HG03066 (cell line): ENCODE results near the gene SLC1A1.
"Not testable (repeated sequence)": the region's sequence is repeated elsewhere in the genome, so short reads cannot be mapped to it uniquely, and the experiment has no call there.

Experiments
- ATAC-seq: cut with Tn5 transposase; IDR thresholded peaks from one replicate; pipeline ENCODE4 v1.9.1; 2021; ENCODE audit warnings: low read depth; ENCODE audit not compliant: unreplicated experiment

Gene SLC1A1

GRCh38 chr9:4503103-4503502 lies 12.8 kb downstream of the SLC1A1 start:
- no peak for ATAC-seq

DNA sequence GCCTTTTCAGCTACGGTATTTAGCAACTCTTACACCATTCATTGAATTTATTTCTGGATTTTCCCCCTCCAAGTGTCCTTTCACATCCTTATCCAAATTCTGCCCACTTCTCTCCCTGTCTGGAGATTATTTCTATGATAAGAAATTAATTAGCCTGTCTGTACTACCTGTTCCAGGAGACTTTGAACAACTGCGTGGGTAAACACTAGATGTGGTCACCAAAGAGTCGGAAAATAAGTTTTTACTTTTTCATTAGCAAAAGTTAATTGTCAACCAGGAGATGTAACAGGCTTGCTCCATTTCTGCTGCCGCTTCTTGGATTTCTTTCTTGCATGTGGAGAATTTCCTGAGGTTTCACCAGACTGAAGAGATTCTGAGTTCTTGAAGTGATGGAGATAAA lies 14.0 kb downstream of the SLC1A1 start:
- no peak for ATAC-seq

GRCh38 chr9:4506490-4506889 lies 16.2 kb downstream of the SLC1A1 start:
- ATAC-seq = no peak

DNA sequence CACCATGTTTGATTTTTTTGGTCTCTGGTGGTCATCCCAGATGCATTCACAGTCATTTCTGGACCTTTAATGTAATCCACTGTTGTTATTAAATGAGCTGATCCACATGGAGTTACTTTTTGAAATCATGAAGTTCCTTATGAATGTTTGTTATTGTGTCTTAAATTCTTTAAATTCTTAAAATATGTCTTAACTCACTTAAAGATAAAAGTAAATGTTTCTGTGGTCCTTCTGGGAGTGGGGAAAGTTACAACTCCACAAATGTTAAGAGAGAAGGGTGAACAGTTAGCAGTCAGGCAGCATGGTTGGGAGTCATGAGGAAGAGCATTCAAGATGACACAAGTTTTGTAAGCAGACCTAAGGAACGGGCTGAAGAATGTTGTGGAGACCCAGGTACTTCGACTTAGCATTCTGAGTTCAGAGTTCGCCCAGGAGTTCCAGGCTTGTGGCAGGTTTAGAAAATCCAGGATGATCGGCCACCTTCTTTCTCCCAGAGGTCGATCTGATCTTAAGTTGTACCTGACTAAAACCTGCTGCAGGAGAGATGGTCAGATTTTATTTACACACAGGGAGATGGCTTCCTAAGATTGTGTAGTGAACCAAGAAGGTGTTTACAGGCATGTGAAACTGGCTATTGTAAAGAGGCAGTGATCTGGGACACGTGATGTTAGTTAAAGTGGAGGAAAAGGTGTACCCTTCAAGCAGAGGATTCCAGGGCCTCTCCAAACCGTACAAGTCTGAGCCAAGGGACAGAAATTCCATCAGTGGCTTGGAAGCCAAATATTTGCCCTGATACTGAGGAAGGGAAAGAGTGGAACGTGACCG lies 17.2 kb downstream of the SLC1A1 start:
- no peak for ATAC-seq

GRCh38 chr9:4508246-4508906 lies 18.1 kb downstream of the SLC1A1 start:
- no peak for ATAC-seq

- ATAC-seq = no peak
Observed at GRCh38 chr9:4508907-4509589, 18.8 kb downstream of the SLC1A1 start.

GRCh38 chr9:4509590-4509984 lies 19.3 kb downstream of the SLC1A1 start:
- no peak for ATAC-seq

DNA sequence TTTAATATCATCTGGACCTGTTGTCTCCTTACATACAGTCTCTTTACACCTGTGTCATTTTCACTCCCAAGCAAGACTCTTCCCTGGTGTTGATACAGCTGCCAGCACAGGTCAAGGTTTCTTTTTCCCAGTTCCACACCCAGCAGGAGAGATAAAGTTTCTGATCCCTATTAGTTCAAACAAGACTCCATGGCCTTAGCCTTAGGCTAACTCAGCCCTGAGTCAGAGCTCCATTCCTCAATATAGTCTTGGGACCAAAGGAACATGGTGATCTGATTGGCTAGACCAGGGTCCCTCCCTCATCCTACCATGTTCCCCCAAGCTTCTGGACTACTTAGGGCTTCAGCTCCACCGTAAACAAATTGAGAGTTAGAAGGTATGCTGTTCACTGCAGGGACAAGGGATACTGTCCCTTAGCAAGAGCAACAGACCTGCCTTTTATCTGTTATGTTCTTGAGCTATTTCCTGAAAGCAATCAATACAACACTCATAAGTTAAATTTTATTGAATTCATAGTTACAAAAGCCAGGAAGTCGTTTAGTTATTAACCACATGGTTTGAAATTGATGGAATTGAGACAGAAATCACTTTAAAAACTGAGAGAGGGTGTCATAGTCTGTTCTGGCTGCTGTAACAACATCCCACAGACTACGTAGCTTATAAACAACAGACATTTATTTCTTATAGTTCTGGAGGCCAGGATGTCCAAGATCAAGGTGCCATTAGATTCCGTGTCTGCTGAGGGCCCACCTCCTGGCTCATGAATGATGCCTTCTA lies 20.5 kb downstream of the SLC1A1 start:
- ATAC-seq = no peak

GRCh38 chr9:4514252-4515128 lies 24.2 kb downstream of the SLC1A1 start:
- no peak for ATAC-seq

DNA sequence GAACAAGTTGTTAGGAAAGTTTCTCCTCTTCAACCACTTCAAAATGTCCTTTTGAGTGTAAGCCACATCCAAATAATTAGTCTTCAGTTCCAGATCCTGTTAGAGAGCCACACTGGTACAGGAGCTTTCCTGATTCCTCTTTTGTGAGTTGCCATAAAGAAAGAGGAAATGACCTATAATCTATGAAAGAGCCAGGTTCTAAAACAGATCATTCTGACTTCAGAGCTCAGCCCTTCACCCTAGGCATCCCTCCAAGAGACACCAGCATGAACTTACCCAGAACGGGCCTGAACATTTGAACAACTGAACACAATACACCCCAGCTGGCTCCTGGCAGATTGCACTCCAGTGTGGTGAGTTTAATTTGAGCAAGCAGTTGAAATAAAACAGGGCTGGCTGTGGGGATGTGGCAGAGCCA lies 25.7 kb downstream of the SLC1A1 start:
- peak; percentile 43 for ATAC-seq

- ATAC-seq = no peak
Observed at GRCh38 chr9:4517274-4517673, 27.0 kb downstream of the SLC1A1 start.

DNA sequence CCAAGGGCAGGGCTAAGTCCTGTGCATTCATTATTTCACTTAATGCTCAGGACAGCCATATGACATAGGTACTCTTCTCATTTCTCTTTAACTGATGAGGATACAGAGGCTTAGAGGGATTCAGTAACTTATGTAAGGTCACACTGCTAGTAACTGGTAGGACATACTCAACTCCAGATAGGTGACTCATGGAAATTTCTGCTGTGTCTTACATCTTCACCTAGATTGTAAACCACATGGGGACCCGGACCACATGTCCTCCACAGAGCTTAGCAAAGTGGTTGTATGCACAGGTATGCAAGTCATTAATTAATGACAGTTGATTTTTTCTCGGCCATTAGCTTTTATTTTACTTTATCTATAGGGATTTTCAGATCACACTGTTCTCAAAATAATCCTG lies 29.3 kb downstream of the SLC1A1 start:
- no peak for ATAC-seq

- ATAC-seq = no peak
Observed at GRCh38 chr9:4520055-4520454, 29.8 kb downstream of the SLC1A1 start.

DNA sequence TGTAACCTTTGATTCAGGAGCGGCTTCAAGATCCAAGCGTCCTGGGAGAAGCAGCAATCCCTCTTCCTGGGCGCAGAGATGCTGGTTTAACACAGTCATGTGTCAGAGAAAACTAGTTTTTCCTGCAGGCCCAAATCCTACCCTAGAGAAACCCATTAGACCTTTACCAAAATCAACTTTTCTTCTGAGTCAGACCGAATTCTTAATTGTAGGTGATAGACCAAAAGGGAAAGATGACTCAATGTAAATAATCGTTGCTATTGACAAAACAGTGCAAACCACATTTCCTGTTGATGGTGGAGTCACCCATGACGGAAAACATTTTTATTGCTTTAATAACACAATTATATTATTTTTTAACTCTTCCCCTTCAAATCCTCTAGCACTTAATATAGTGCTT lies 40.1 kb downstream of the SLC1A1 start:
- peak; percentile 84 for ATAC-seq

GRCh38 chr9:4530831-4531230 lies 40.6 kb downstream of the SLC1A1 start:
- ATAC-seq = not testable (repeated sequence)

DNA sequence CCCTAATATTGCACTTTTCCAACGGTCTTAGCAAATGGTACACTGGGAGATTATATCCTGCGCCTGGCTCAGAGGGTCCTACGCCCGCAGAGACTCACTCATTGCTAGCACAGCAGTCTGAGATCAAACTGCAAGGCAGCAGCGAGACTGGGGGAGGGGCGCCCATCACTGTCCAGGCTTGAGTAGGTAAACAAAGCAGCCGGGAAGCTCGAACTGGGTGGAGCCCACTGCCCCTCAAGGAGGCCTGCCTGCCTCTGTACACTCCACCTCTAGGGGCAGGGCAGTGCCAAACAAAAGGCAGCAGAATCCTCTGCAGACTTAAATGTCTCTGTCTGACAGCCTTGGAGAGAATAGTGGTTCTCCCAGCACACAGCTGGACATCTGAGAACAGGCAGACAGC lies 41.1 kb downstream of the SLC1A1 start:
- not testable (repeated sequence) for ATAC-seq

DNA sequence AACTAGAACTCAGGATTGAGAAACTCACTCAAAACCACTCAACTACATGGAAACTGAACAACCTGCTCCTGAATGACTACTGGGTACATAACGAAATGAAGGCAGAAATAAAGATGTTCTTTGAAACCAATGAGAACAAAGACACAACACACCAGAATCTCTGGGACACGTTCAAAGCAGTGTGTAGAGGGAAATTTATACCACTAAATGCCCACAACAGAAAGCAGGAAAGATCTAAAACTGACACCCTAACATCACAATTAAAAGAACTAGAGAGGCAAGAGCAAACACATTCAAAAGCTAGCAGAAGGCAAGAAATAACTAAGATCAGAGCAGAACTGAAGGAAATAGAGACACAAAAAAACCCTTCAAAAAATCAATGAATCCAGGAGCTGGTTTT lies 43.6 kb downstream of the SLC1A1 start:
- not testable (repeated sequence) for ATAC-seq

- not testable (repeated sequence) for ATAC-seq
Observed at GRCh38 chr9:4536196-4536595, 45.9 kb downstream of the SLC1A1 start.

- ATAC-seq = no peak
Observed at GRCh38 chr9:4537581-4537980, 47.3 kb downstream of the SLC1A1 start.

DNA sequence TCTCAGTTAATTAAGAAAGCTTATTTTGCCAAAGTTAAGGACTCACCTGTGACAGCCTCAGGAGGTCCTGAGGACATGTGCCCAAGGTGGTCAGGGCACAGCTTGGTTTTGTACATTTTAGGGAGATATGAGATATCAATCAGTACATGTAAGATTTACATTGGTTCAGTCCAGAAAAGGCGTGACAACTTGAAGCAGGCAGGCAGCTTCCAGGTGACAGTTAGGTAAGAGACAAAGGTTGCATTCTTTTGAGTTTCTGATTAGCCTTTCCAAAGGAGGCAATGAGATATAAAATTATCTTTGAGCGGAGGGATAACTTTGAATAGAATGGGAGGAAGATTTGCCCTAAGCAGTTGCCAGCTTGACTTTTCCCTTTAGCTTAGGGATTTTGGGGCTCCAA lies 47.8 kb downstream of the SLC1A1 start:
- no peak for ATAC-seq
